HG03354 (cell line): ENCODE measurements around the gene RNF126.

Source experiments
- ATAC-seq: cut with Tn5 transposase; IDR thresholded peaks from one replicate; pipeline ENCODE4 v1.9.1; 2021; ENCODE audit warnings: mild to moderate bottlenecking; ENCODE audit not compliant: unreplicated experiment, poor library complexity, severe bottlenecking

RNF126 gene

DNA sequence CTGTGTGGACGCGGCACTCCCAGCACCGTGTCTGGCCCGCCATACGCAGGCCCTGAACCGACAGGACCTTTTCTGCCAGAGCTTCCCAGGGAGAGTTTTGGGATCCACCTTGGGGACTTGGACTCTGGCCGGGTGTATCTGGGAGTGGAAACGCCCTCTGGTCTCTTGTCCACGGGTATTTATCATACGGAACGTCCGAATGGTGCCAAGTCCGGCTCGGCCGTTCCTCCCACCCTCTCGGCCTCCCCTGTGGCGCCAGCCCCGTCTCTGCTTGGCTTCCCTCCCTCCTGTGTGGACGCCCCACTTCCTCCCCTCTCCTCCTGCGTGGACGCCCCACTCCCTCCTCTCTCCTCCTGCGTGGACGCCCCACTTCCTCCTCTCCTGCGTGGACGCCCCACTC, 61.2 kb downstream of the RNF126 start:
- no peak for ATAC-seq

DNA sequence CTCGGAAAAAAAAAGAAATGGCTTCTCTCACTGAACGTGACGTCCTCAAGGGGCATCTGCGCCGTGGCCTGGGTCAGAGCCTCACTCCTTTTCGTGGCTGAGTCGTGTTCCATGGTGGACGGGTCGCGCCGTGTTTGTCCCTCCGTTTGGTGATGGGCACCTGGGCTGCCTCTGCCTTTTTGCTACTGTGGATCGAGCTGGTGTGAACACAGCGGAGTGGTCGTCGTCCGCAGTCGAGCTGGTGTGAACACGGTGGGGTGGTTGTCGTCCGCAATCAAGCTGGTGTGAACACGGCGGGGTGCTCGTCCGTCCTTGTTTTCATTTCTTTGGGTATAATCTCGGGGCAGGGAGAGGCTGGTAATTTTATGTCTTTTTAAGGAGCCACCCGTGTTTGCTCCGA, 61.7 kb downstream of the RNF126 start:
- ATAC-seq = no peak
